ENCODE measurements around the gene PLA1A.

DNA sequence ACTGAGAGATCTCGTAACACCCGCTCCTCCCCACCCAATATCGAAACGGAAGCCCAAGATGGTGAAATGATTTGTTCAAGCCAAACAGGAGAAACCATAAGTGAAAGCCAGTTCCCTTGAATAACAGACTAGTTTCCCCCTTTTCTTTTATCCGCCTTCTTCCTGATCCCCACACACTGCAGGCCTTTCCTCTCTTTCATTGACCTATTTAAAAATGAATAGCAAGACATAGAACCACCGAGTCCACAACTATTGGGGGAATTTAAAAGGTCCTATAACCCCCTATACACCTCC, 79.9 kb downstream of the PLA1A start:
- TF ChIP-seq EZH2phosphoT487 (IDR thresholded peaks at IDR 0.05; ENCODE audit: borderline replicate concordance), result no peak
- TF ChIP-seq CTCF (conservative IDR thresholded peaks at IDR 0.05; ENCODE audit: low read length), result no peak

Measured in Loucy (cell line).